Frontal cortex (tissue), 4 donors: Measurements from ENCODE around the gene ELL2. TPM values are rescaled to one million over a fixed set of nuclear protein-coding genes. Genes with fewer than 3 reads are reported as not detected.

ENCODE experiments used
- DNase-seq, 2 donors: peaks; one replicate each; pipeline ENCODE4 v3.0.0; 2012; ENCODE audit warnings: low spot score in 2 of 2
- FAIRE-seq: peaks from 2 replicates; lab custom pipeline; 2012; peaks lifted over from hg19 to GRCh38; lab: Jason Lieb, UNC
- total RNA-seq: library from RNA; depleted of rRNA; stranded (reverse); fragments of >200 nt; gene quantifications from one replicate; pipeline ENCODE4 v1.2.3, GENCODE V29; 2014
- donor health status: control.
- donor health status: control.
- donor health status: control.

ELL2 gene
- total RNA-seq, 1 donor from 2014 or later = 25.3 TPM

DNA sequence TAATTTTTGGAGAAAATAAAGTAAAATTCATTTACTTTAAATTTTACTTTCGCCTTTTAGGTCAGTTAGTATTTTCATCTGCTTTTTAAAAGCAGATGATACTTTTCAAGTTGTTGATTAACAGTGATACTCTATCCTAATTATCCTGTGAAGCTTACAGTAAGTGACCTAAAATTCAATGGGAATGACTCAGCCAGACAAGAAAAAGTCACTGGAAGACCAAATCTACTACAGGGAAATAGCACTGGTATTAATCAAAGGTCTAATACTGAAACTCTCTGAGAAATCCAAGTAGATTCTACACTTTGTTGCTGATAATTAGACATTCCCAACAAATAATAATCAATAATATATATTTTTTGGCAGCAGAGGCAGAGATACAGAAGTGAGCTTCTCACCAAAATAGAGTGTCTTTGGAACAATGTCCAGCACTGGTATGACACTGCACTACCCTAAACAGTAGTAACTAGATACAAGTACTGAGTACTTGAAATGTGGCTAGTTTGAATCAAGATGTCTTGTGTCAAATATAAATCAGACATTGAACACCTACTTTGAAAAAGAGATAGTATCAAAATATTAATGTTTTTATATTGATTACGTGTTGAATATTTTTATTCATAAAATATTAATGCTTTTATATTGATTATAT is 22.8 kb upstream of the ELL2 start:
- FAIRE-seq = peak; percentile 49
- DNase-seq = no peak

DNA sequence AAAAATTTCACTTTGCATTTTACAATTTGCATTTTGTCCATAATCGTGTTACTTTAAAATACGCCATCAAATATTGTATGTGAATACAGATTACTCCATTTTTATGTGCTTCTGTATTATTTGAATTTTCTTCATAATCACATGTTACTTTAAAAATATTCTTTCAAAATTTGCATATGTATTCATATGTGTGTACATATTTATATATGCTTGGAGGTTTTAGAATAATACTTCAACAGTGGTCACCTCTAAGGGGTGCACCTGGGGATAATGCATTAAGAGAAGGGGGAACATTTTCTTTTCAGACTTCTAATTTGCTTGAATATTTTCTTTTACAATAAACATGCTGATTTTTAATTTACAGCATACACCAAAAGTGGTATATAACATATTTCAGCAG is 21.9 kb upstream of the ELL2 start:
- FAIRE-seq = no peak

DNA sequence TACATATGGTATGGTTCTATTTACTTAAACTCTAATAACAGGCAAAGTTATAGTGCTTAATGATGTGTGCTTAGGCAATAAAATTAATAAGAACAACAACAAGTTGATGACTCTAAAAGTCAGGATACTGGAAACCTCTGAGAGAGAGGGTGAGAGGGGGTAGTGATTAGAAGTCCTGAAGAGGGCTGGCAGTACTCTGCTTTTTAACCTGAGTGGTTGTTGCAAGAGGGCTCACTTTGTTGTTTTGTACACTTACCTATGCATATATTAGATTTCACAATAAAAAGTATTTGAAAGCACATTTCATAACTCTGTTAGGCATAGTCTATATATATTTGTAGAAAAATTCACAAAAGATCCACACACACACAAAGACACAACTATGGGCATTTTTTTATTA is 21.4 kb upstream of the ELL2 start:
- FAIRE-seq (no peak), DNase-seq (no peak)

More for the DNA sequence above, 21.9 kb upstream of the ELL2 start:
- DNase-seq = no peak

DNA sequence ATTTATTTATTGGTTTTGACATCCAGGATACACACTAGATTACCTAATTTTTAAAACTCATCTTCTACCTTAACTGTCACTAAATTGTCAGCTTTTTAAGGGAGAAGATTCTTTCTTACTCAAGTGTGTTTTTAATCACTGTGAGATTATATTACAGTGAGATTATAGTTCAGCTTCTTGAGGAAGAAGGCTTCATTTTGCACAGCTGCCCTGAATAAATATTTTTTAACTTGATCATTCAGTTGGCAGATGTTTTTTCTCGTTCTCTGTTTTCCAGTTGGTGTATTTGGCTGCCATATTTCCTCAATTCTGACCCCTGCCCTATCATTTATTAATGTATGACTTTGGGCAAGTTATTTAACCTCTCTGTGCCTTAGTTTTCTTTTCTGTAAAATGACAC is 15.0 kb upstream of the ELL2 start:
- FAIRE-seq (no peak), DNase-seq (no peak)

DNA sequence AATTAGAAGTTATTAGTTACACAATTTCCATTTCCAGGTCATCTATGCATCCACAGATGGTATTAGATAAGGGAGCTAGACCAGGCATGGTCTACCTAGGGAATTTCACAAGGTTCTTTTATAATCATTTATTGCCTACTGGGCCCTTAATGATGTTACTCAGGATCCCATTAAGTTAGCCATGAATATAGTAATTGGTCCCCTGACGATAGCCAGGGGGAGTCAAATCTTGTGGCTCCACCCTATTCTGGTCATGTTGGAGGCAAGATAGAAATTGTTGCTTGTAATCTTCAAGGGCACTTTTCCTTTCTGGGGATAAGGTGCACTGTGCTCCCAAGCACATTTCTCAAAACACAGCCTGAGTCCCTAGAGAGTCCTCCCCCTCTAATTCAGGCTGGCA is 14.1 kb upstream of the ELL2 start:
- FAIRE-seq (no peak), DNase-seq (no peak)

DNA sequence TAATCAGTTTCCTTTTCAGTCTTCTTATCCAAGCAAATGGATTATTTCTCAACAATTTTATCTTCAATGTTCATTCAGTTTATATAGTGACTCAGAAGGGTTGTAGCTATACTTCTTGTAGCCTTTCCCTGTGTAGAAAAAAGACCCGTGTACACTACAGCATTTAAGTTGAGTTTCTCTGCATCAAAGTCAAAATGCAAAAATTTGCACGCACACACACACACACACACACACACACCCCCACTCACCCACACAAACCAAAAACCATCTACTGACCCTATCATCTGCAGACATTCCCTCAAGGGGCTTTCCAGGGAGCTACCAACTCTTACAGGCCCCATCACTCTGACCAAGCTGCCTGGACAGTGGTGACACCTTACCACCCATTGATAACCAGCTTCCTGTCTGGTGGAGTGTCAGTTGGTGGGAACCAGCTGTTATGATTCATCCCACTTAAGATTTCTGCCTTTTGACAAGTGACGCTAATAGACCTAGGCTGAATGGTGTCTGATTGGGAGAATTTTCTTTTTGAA is 12.2 kb upstream of the ELL2 start:
- DNase-seq = no peak
- FAIRE-seq = no peak

DNA sequence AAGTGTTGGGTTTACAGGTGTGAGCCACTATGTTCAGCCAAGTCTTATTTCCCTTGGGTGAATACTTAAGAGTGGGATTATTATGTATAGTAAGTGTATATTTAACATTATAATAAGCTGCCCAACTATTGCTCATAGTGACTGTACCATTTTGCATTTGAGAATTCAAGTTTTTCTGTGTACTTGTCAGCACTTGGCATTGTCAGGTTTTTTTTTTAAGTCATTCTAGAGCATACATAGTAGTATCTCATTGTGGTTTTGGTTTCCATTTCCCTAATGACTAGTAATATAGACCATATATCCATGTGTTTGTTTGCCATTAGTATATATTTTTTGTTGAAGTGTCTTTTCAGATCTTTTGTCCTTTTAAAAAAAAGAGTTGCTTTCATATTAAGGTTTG is 10.5 kb upstream of the ELL2 start:
- DNase-seq = no peak
- no peak for FAIRE-seq

DNA sequence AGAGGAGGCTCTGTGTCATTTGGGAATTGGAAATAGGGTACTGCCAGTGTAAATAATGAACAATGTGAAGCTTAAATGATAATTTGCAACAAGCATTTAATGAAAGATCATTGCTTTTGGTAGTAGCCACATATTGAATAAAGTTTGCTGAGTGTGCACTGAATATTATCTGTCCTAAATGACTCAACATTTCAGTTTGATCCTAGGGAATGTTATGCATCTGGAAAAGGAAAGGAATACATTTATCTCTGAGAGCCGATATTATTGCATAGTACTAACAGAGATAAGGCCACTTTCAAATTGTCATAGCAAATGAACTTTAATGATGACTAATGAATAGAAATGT is 8.7 kb upstream of the ELL2 start:
- FAIRE-seq (no peak), DNase-seq (no peak)

DNA sequence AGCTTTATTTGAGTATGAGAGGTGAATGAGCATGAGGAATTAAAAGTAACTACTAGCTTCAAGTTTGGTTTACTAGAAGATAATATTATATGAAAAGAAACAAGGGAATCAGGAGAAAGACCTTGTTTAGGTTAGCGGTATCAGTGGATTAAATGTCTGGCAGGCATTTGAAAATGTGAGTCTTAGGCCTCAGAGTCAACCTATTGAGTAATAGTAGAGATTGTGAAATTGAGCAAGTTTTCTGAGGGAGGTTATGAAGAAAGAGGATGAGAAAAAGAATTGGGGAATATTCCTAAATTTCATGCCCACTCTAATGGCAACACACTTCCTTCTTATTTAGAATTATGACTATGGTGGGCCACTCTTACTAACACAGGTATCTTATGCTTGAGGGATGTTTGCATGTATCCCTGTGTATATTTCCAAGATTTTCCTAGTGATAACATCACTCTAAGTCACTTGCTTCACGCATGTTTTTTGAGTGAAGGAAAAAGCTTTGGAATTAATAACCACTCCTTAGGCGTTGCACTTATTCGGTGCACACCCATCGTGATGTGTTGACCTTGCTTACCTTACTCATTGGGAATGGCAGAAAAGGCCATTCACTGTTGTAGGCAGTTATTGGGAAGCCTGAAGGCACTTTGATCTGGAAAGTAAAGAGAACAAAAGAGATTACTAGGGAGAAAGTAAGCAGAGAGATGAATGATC is 8.2 kb upstream of the ELL2 start:
- DNase-seq = no peak
- no peak for FAIRE-seq

DNA sequence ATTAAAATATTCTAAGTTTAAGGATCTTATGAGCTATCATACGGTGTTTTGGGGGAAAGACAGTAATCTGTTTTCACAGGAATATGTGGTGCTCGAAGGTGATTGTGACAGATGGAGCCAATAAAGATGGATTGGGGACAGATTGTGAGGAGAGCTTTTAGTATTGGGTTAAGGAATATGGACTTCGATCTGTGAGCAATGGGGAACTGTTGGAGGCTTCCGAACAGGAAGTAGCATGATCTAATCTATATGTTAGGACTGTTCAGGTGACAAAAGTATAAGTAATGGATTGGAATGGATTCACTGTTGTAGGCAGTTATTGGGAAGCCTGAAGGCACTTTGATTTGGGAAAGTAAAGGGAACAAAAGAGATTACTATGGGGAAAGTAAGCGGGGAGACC is 7.4 kb upstream of the ELL2 start:
- FAIRE-seq (no peak), DNase-seq (no peak)

DNA sequence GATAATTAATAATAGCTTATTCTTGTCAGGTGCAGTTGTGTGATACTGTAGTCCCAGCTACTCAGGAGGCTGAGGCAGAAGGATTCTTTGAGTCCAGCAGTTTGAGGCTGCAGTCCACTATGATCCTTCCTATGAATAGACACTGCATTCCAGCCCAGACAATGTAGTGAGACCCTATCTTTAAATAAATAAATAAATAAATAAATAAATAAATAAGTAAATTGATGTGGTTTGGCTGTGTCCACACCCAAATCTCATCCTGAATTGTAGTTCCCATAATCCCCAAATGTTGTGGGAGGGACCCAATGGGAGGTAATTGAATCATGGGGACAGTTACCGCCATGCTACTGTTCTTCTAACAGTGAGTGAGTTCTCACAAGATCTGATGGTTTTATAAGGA is 5.6 kb upstream of the ELL2 start:
- no peak for FAIRE-seq
- no peak for DNase-seq

DNA sequence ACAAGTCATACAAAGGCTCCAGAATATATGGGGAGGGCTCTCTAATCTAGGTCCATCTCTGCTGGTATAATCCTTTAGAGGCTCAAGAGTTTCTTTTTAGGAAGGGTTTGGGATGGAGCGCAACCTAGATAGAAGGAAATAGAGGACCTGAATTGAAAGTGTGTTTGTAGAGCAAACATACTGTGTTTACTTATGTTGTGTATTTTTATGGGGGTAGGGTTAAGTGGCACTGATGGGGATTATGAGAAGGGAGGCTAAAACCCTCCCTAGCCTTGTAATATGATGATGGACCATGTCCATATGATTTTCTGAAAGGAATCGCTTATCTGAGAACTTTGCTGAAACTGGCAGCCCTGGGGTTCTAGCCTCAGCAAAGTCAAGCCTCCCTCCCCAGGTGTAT is 4.4 kb upstream of the ELL2 start:
- no peak for FAIRE-seq
- DNase-seq = no peak

DNA sequence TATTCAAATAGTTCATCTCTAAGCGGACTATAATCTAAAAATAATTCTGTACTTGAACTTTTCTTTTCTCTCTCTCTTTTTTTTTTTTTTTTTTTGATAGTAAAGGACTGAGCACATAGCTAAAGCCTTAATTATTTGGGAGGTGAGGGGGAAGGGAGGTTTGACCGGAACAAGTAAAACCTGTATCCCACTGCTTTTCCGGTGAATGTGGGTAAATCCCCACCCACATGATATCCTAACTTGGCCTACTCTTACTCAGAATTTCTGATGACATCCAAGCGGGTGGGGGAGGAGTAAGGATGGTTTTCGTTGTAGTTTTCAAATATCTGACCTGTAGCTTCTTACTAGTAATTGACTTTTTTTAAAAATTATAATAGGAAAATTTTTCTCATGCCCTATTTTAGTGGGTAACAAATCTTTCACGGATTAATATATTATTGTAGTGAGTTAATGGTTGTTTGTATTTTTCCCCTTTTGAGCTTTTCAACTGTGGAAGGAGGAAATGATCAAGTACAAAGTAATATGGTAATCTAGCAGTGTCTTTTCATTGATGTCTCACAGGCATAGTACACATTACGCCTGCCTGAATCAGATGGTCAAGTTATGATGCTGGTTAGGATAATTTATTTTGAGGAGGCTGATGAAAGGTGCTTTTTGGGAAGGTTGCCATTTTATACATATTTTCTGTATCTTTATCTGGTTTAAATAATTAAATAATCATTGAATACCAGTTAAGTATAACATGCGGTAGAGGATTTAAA is 2.2 kb upstream of the ELL2 start:
- no peak for DNase-seq
- no peak for FAIRE-seq

DNA sequence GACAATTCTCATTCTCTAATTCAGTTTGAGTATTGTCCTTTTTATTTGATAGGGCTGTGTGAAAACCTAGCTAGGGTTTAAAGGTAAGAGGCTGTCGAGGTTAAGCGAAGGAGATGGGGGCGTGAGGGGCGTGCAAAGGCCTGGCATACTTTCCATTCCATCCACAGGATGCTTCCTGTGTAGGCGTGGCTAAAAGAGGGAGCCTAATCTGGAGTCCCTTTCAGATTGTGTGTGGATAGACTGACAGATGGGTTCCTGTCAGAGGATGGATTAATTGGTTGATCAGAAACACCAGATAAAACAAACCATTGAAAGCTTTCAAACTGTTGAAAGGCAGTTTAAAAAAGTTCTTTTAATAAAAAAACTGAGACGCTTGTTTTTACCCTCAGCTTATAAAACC is 1.1 kb upstream of the ELL2 start:
- DNase-seq (no peak), FAIRE-seq (no peak)

DNA sequence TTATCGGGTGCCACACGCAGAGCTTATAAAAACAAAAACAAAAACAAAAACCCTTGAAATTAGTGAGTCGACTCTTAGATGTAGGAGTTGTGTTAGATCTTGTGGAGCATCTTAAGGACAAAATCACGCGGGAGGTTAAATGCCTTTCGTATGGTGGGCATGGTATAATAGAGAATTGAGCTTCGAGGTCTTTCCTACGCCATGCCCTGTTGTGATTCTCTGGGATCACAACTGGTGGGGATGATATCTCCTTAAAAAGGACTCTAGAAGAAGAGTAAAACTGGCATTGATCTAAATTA is 773 bp upstream of the ELL2 start:
- FAIRE-seq (no peak), DNase-seq (no peak)

DNA sequence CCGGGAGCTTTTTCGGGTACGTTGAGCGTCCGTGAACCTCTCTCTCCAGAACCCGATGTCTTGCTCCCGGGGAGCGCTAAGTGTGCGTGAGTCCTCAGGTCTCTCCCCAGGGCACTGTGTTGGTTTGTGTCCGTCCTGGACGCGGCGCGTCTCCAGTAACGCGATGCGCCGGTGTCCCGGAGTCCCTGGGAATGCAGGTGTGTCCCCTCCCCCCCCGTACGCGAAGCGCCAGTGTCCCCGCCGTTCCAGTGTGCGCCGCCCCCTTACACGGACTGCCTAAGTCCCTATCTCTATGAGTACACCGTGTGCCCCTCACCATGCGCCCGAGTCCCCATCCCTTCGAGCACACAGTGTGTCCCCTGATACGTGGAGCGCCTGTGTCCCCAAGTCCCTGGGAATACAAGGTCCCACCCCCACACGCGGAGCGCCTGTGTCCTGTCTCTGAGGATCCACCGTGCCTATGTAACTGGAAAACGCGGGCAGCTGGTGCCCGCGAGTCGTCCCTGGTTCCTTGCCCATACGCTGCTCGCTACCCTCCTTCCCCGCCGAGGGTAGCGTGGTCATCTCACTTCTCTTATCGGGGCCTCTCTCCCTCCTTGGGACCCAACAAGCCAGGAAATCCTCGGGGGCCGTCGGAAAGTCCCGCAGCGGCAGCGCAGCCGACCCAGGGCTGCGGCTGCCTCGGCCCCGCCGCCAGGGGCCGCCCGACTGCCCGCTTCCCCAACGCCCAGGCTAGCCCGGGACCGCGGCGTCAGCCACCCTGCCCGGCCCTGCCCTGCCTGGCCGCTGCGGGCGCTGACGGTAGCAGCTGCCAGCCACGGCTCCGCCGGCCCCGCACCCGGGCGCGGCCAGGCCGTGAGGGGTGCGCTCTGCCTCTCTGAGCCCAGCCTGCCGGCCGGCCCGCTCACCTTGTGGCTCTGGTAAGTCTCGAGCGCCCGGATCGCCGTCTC is 709 bp downstream of the ELL2 start:
- FAIRE-seq (no peak), DNase-seq (peak; percentile 54 to 72)

DNA sequence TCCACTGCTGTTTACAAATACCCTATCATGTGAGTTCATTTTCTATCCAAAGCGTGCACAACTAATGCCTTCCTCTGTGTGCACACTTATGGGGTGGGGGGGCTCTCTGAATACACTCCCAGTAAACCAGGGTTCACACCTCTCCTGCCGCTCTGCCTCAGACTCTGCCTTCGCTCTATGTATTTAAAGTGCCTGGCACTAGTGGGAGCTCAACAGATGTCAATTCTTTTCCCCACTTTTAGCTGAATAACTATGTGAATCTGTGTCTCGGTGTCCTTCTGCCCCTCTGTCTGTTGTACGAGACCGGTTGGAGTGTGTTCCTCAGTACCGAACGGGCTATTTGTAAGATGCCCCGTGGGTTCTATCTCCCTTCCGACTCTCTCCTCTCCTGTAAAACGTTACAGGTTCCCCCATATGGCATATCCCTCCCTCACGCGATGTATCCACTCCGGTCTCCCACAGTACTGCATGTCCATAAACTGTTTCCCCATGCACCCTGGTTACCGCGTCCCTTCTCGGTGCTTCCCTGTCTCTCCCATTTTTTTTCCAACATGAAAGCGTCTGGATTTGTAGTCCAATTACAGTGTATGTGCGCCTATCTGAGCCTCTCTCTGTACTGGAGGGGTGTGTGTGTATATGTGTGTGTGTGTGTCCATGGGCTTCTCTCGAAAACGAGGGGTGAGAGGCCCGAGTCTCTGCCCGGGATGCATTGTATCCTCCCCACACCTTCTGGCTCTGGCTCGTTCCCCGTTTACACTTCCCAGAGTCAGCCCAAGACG is 1.6 kb downstream of the ELL2 start:
- DNase-seq (no peak), FAIRE-seq (no peak)

DNA sequence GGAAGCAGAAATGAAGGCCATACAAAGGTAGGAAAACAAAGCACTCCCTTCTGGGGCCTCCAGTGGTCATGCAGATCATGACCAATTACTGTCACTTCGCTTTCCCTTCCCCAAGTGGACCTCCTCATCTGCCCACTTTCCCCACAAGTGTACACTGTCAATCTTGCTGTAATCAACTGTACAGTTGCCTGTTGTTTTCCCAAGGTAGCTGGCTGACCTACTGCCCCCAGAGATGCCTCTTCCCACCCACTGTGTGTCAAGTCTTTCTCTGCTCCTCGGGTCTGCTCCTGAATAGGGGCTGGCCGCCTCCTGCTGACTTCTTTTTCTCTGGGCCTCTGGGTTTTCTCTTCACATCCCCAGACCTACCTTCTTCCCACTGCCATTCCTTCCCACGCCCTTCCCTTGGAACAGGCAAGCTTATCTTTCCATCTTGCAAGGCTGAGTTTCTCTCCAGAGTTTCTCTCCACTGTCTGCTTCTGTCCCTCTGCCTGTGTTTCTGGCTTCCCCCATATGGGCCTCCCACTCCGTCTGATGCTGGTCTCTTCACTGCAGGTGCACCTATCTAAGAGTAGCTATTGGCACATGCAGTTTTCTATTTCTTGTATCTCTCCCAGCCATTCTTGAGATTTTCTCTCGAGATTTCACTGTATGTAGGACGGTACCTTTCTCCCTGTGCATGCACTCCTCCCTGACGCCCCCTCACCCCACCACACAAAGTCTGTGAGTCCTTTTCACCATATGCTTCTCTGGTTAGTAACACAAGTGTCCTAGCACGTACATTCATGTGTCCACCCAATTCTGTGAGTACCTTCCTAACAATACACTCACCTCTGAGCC is 2.4 kb downstream of the ELL2 start:
- FAIRE-seq (no peak), DNase-seq (no peak)
